Panc1 (cell line): ENCODE measurements around the gene SLC66A2. TPM values are rescaled to one million over a fixed set of nuclear protein-coding genes. Genes with fewer than 3 reads are reported as not detected.

Experiments
- ATAC-seq: fragments of 200-7000 bp; cut with Tn5 transposase; 2 replicates; pipeline ENCODE4 v1.9.1; 2020; ENCODE audit warnings: mild to moderate bottlenecking, moderate library complexity
- BruUV-seq: library from RNA; stranded (reverse); fragments of 400-500 nt; replicated peaks from 2 replicates; lab custom pipeline; 2021; lab: Mats Ljungman, UMichigan
- CTCF ChIA-PET: fragments of 300-600 bp; sonication (Branson Sonifier 250); formaldehyde crosslinking; loops from one replicate; lab custom pipeline; 2022; ENCODE audit warnings: antibody characterized with exemption; lab: Charles Lee
- POLR2A ChIA-PET: fragments of 300-600 bp; sonication (Branson Sonifier 250); formaldehyde crosslinking; loops from one replicate; lab custom pipeline; 2022; ENCODE audit warnings: antibody characterized with exemption; lab: Charles Lee
- DNase-seq: peaks from one replicate; pipeline ENCODE4 v3.0.0-alpha.2; 2010; ENCODE audit warnings: low read depth, low spot score
- H3K27ac ChIP-seq: 2 replicates; pipeline ENCODE4 v1.5.1; 2011; ENCODE audit warnings: mild to moderate bottlenecking, low read length, inconsistent platforms
- H3K27me3 ChIP-seq: fragments of 200-500 bp; sonication (Bioruptor generic); 2 replicates; pipeline ENCODE4 v1.6.0; 2014; ENCODE audit warnings: low read length, inconsistent platforms; ENCODE audit not compliant: control insufficient read depth, insufficient read depth
- H3K36me3 ChIP-seq: fragments of 200-500 bp; sonication (Bioruptor generic); 2 replicates; pipeline ENCODE4 v1.5.1; 2014; ENCODE audit warnings: inconsistent platforms, mild to moderate bottlenecking, low read length, moderate library complexity; ENCODE audit not compliant: control insufficient read depth, insufficient read depth
- H3K4me1 ChIP-seq: 2 replicates; pipeline ENCODE4 v1.5.1; 2011; ENCODE audit warnings: inconsistent platforms, mild to moderate bottlenecking, low read length, moderate library complexity; ENCODE audit not compliant: control insufficient read depth, insufficient read depth
- H3K4me3 ChIP-seq, 2 experiments: 2 replicates each; pipeline ENCODE4 v1.5.1; 2011 to 2012; ENCODE audit warnings: low read depth in 2 of 2, low read length in 2 of 2, mild to moderate bottlenecking in 2 of 2, inconsistent platforms in 1 of 2, moderate library complexity in 1 of 2
- H3K9me3 ChIP-seq: fragments of 200-500 bp; sonication (Bioruptor generic); 2 replicates; pipeline ENCODE4 v1.5.1; 2014; ENCODE audit warnings: low read depth, mild to moderate bottlenecking, inconsistent platforms, low read length, moderate library complexity; ENCODE audit not compliant: control insufficient read depth, insufficient read depth
- CTCF ChIP-seq: fragments of 450-650 bp; IDR thresholded peaks from 2 replicates; pipeline ENCODE4 v1.5.1; 2017; ENCODE audit warnings: mild to moderate bottlenecking
- POLR2AphosphoS5 ChIP-seq: IDR thresholded peaks from 2 replicates; pipeline ENCODE4 v1.6.1; 2012; ENCODE audit warnings: mild to moderate bottlenecking, low read depth, low read length, moderate library complexity
- REST ChIP-seq, 2 experiments: IDR thresholded peaks; 2 replicates each; pipeline ENCODE4 v1.6.1; 2011 to 2012; ENCODE audit warnings: low read depth in 2 of 2, control low read depth in 1 of 2, low read length in 1 of 2, mild to moderate bottlenecking in 1 of 2, moderate library complexity in 1 of 2; ENCODE audit not compliant: insufficient read depth in 1 of 2
- SIN3A ChIP-seq: IDR thresholded peaks from 2 replicates; pipeline ENCODE4 v1.6.1; 2012; ENCODE audit warnings: low read depth, mild to moderate bottlenecking, low read length, moderate library complexity, borderline replicate concordance; ENCODE audit not compliant: insufficient read depth
- TCF7L2 ChIP-seq: IDR thresholded peaks from 2 replicates; pipeline ENCODE4 v1.6.1; 2011; ENCODE audit warnings: mild to moderate bottlenecking, low read depth, low read length, inconsistent platforms
- in situ Hi-C: cut with HindIII; loops from 2 replicates; pipeline ENCODE4 v1.10.0; 2016; ENCODE audit warnings: low sequenced_read_pairs, low pct_unique_long_range_greater_than_20kb
- intact Hi-C: fragments of 100-400 bp; cut with micrococcal nuclease; formaldehyde crosslinking; loops from one replicate; pipeline ENCODE4 v1.10.0; 2022; ENCODE audit not compliant: unreplicated experiment
- total RNA-seq: library from RNA; stranded (reverse); gene quantifications from one replicate; pipeline ENCODE4 v1.2.1, GENCODE V29; 2021; ENCODE audit not compliant: unreplicated experiment

SLC66A2 gene
- total RNA-seq, 1 experiment from 2014 or later, result 92.5 TPM

GRCh38 chr18:79975985-79976680 lies 24.7 kb upstream of the SLC66A2 start:
- no peak overlapping the region for H3K27ac ChIP-seq
- BruUV-seq, result no TSS peak
- POLR2A ChIA-PET, result no interaction called here

GRCh38 chr18:79975043-79975442 lies 23.6 kb upstream of the SLC66A2 start:
- Histone ChIP-seq H3K36me3 (peaks cover 13% of the 10 kb centered on the region), H3K27ac (no peak overlapping the region), H3K4me3 (no peak overlapping the region), H3K4me1 (peaks cover 8% of the 10 kb centered on the region; the same call in 1 of the 2 replicates), H3K9me3 (no peaks in the 10 kb centered on the region), H3K27me3 (no peaks in the 10 kb centered on the region)
- CTCF ChIA-PET, result no interaction called here
- POLR2A ChIA-PET, result interaction anchor here (0.6 kb wide), 1 partner anchor 204 kb away, joined by 10 read pairs; no protein-coding TSS in a partner anchor
- intact Hi-C loops, result loop anchor here (10.0 kb wide), 1 partner anchor 170 kb away; no protein-coding TSS in a partner anchor
- no TSS peak for BruUV-seq
- no peak for ATAC-seq
- TF ChIP-seq TCF7L2, result no peak
- no peak for TF ChIP-seq POLR2AphosphoS5
- TF ChIP-seq SIN3A, result no peak
- no peak for TF ChIP-seq CTCF
- TF ChIP-seq REST (IDR thresholded peaks at IDR 0.05; ENCODE audit: insufficient read depth in 1 of 2, low read depth in 2 of 2, low read length in 1 of 2), result no peak
- in situ Hi-C loops, result no loop called here
- no peak for DNase-seq

More at GRCh38 chr18:79975985-79976680, 24.7 kb upstream of the SLC66A2 start:
- in situ Hi-C loops, result no loop called here
- TF ChIP-seq SIN3A (no peak), REST (IDR thresholded peaks at IDR 0.05; ENCODE audit: insufficient read depth in 1 of 2, low read depth in 2 of 2, low read length in 1 of 2) (no peak), CTCF (no peak), POLR2AphosphoS5 (no peak), TCF7L2 (no peak)
- H3K36me3 ChIP-seq, result peaks cover 7% of the 10 kb centered on the region; the same call in 1 of the 2 replicates
- intact Hi-C loops, result loop anchor here (10.0 kb wide), 1 partner anchor 169 kb away; no protein-coding TSS in a partner anchor
- H3K4me1 ChIP-seq, result peaks cover 19% of the 10 kb centered on the region
- no peak overlapping the region for H3K4me3 ChIP-seq
- CTCF ChIA-PET, result no interaction called here
- no peaks in the 10 kb centered on the region for H3K27me3 ChIP-seq
- ATAC-seq (no peak), DNase-seq (no peak)
- H3K9me3 ChIP-seq, result no peaks in the 10 kb centered on the region
